Lower leg skin (tissue), 3 donors: Measurements from ENCODE around the gene ASB4.

Experiments used
- CTCF ChIP-seq, 3 donors: fragments of 450-650 bp; IDR thresholded peaks; one replicate each; pipeline ENCODE4 v1.5.1; 2016; ENCODE audit warnings: antibody characterized with exemption in 3 of 3, mild to moderate bottlenecking in 3 of 3, moderate library complexity in 2 of 3
- POLR2A ChIP-seq, 2 donors: fragments of 450-650 bp; IDR thresholded peaks; one replicate each; pipeline ENCODE4 v1.6.1; 2016 to 2017; ENCODE audit warnings: antibody characterized with exemption in 2 of 2, mild to moderate bottlenecking in 1 of 2, moderate library complexity in 1 of 2

- no peak for TF ChIP-seq POLR2A (IDR thresholded peaks at IDR 0.05)
- TF ChIP-seq CTCF (IDR thresholded peaks at IDR 0.05): no peak
These were observed 51.7 kb downstream of the ASB4 start for GRCh38 chr7:95537468-95537867.
